BJ (cell line): ENCODE measurements around the gene DOC2A. TPM values are rescaled to one million over a fixed set of nuclear protein-coding genes. Genes with fewer than 3 reads are reported as not detected.

Source experiments
- CTCF ChIA-PET: fragments of 350-600 bp; formaldehyde crosslinking; extraction: SDS; loops from one replicate; lab custom pipeline; 2021; ENCODE audit warnings: antibody characterized with exemption, inconsistent platforms; lab: Yijun Ruan, JAX
- POLR2A ChIA-PET: fragments of 300-600 bp; sonication (Branson Sonifier 250); formaldehyde crosslinking; extraction: SDS; loops from one replicate; lab custom pipeline; 2021; ENCODE audit warnings: antibody characterized with exemption; lab: Charles Lee
- DNase-seq: peaks from one replicate; pipeline ENCODE4 v3.0.0-alpha.2; 2011; ENCODE audit warnings: low read depth
- H3K27me3 ChIP-seq: 2 replicates; pipeline ENCODE4 v1.6.0; 2011; ENCODE audit warnings: low read length; ENCODE audit not compliant: control insufficient read depth, insufficient read depth
- H3K36me3 ChIP-seq: 2 replicates; pipeline ENCODE4 v1.5.1; 2011; ENCODE audit warnings: low read length; ENCODE audit not compliant: control insufficient read depth, insufficient read depth
- H3K4me3 ChIP-seq: 2 replicates; pipeline ENCODE4 v1.5.1; 2011; ENCODE audit warnings: low read depth, mild to moderate bottlenecking, control low read depth, low read length
- polyA plus RNA-seq: library from polyadenylated mRNA; depleted of rRNA; stranded (reverse); fragments of >200 nt; gene quantifications from 2 replicates; pipeline ENCODE4 v1.2.3, GENCODE V29; 2011
- TF ChIP-seq, protein P1 (sequence below): IDR thresholded peaks from 2 replicates; pipeline ENCODE4 v1.5.1; 2011; ENCODE audit warnings: low read depth, mild to moderate bottlenecking, control low read depth, inconsistent platforms, low read length, moderate library complexity; ENCODE audit not compliant: insufficient read depth

Gene DOC2A
- polyA plus RNA-seq, 1 experiment: 0.64 TPM

DNA sequence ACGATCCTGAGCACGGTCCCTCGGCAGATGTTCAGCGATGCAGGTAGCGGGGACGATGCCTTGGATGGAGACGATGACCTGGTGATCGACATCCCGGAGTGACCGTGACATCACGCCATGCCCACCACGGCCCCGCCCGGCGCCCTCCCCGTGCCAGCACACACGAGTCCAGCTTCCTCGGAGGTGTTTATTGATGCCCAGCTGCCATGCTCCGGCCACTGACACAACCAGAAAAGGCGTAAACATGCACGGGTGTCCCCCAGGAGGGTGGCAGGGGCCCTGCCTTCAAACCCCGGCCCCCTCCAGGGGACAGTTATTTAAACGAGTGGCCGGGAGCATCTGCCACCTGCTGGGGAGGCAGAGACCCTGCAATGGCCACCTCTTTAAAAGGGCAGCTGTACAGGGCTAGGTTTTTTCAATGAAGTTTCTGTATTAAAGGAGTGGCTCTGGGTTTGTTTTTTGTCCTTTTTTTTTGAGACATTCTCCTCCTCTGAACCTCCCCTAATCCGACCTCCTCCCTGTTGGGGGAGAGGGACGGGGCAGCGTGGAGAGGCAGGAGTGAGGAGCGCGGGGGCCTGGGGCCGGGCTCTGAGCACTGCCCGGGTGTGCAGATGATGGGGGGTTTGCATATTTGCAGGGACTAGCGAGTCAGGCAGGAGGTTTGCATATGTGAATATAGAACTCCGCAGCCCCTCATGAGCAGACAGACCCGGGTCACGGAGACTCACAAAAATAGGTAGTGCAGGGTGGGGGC, 5.3 kb downstream of the DOC2A start:
- ChIA-PET POLR2A (no interaction called here), CTCF (interaction anchor here (0.5 to 2.2 kb wide), 16 partner anchors 9 to 409 kb away, joined by 3 to 10 read pairs (median 4); partner anchors contain the start of genes ASPHD1 and INO80E)
- Histone ChIP-seq H3K4me3 (no peak overlapping the region), H3K36me3 (peaks cover 12% of the 10 kb centered on the region), H3K27me3 (peaks cover 7% of the 10 kb centered on the region)
- DNase-seq: no peak
- TF ChIP-seq, protein P1, sequence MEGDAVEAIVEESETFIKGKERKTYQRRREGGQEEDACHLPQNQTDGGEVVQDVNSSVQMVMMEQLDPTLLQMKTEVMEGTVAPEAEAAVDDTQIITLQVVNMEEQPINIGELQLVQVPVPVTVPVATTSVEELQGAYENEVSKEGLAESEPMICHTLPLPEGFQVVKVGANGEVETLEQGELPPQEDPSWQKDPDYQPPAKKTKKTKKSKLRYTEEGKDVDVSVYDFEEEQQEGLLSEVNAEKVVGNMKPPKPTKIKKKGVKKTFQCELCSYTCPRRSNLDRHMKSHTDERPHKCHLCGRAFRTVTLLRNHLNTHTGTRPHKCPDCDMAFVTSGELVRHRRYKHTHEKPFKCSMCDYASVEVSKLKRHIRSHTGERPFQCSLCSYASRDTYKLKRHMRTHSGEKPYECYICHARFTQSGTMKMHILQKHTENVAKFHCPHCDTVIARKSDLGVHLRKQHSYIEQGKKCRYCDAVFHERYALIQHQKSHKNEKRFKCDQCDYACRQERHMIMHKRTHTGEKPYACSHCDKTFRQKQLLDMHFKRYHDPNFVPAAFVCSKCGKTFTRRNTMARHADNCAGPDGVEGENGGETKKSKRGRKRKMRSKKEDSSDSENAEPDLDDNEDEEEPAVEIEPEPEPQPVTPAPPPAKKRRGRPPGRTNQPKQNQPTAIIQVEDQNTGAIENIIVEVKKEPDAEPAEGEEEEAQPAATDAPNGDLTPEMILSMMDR: peak; percentile 92

DNA sequence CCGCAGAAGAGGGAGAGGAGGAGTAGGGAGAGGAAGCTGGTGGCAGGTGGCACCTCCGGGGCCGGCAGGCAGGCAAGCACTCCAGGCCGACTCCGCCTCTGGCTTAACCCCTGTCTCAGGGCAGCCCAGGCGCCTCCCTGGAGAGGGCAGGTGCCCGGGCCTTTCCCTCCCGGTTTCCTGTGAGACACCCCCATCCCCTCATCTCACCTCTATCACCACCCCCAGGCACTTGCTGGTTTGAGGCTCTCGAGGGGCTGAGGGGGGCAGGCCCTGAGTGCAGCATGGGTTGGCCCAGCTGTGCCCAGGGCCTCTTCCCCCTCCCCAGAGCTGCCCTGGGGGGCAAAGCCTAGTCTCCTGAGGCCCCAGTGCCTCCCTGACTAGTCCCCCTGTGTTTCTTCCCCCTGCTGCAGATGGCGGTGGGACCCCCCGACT, 6.0 kb downstream of the DOC2A start:
- CTCF ChIA-PET: interaction anchor here (0.5 to 2.1 kb wide), 12 partner anchors 8 to 409 kb away, joined by 3 to 10 read pairs (median 4); partner anchors contain the start of genes INO80E and KCTD13

DNA sequence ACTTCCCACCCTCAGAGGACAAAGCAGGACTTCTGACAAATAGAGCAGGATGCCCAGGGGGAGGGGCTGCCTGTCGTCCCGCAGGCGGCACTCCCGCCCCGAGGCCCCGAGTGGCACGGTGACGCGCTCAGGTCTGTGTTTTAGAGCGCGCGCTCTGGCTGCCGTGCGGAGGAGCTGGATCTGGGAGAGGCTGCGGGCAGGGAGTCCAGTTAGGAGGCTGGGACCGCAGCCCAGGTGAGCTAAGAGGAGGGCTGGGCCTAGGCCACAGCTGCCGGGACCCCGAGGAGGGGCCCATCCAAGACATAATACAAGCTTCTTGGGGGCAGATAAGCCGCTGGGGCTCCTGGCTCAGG, 6.4 kb downstream of the DOC2A start:
- ChIA-PET POLR2A (no interaction called here), CTCF (interaction anchor here (0.6 to 2.1 kb wide), 7 partner anchors 8 to 197 kb away, joined by 3 to 10 read pairs (median 4); partner anchors contain the start of genes INO80E and KCTD13)
- H3K4me3 ChIP-seq: no peak overlapping the region
- H3K27me3 ChIP-seq: 0 out of 2 replicates have a peak, but pooled peaks cover 1% of the 10 kb centered on the region
- DNase-seq: no peak
- H3K36me3 ChIP-seq: peaks cover 12% of the 10 kb centered on the region
- TF ChIP-seq, protein P1: no peak

More for the DNA sequence above, 6.0 kb downstream of the DOC2A start:
- H3K36me3 ChIP-seq: peaks cover 12% of the 10 kb centered on the region
- H3K4me3 ChIP-seq: no peak overlapping the region
- no peak for DNase-seq
- H3K27me3 ChIP-seq: 0 out of 2 replicates have a peak, but pooled peaks cover 3% of the 10 kb centered on the region
- TF ChIP-seq, protein P1: no peak
- POLR2A ChIA-PET: no interaction called here

DNA sequence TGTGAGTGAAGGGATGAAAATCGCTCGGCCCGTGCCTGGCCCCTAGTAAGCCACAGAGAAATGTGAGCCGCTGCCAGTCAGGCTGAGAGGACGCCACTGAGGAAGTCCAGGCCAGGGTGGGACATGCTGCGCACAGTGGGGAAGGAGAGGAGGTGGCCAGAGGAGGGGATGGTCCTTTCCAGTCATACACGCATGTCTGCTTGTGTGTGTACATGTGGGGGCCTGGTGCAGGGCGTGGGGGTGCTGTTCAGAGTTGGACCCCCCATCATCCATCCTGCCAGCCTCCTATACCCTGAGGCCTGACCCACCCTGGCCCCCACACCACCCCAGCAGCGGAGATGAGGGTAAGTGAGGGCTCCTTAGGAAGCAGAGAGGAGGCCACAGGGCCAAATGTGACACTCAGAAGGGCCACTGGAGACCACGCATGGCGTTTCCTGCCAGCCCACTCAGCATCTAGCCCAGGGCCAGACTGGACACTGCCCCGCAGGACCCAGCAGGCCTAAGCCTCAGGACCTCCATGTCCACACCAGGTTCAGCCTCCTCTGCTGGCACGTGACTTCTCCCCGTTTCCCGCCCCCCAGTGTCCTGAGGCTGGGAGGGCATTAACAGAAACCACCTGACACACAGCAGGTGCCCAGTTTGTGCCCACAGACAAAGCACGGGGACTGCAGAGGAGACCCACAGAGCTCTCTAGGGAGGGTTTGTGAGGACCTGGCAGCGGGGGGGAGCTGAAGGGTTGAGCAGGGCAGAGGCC, 7.0 kb downstream of the DOC2A start:
- peaks cover 12% of the 10 kb centered on the region for H3K36me3 ChIP-seq
- ChIA-PET CTCF (interaction anchor here (1.0 to 2.1 kb wide), 4 partner anchors 7 to 196 kb away, joined by 3 to 10 read pairs (median 6); partner anchors contain the start of genes INO80E and KCTD13), POLR2A (no interaction called here)
- TF ChIP-seq, protein P1: no peak
- no peak overlapping the region for H3K4me3 ChIP-seq
- DNase-seq: no peak
- H3K27me3 ChIP-seq: no peaks in the 10 kb centered on the region
